OCI-LY7 (cell line): ENCODE data around the gene ZSCAN25. TPM values are rescaled to one million over a fixed set of nuclear protein-coding genes. Genes with fewer than 3 reads are reported as not detected.
"Not testable (repeated sequence)": the region's sequence is repeated elsewhere in the genome, so short reads cannot be mapped to it uniquely, and the experiment has no call there.

ENCODE experiments used
- BruUV-seq: library from RNA; stranded (reverse); fragments of 400-500 nt; replicated peaks from 2 replicates; lab custom pipeline; 2021; lab: Mats Ljungman, UMichigan
- CTCF ChIA-PET: fragments of 300-600 bp; sonication (Branson Sonifier 250); formaldehyde crosslinking; loops from one replicate; lab custom pipeline; 2022; ENCODE audit warnings: antibody characterized with exemption; ENCODE audit not compliant: unreplicated experiment; lab: Charles Lee
- POLR2A ChIA-PET: fragments of 300-600 bp; sonication (Branson Sonifier 250); formaldehyde crosslinking; loops from one replicate; lab custom pipeline; 2022; ENCODE audit warnings: antibody characterized with exemption; lab: Charles Lee
- DNase-seq: peaks from one replicate; pipeline ENCODE4 v3.0.0-alpha.2; 2015; ENCODE audit warnings: low spot score
- H2AFZ ChIP-seq: fragments of 200-600 bp; sonication (generic), shearing (Covaris generic); 2 replicates; pipeline ENCODE4 v1.6.1; 2014; ENCODE audit warnings: mild to moderate bottlenecking, antibody characterized with exemption, low read length, moderate library complexity
- H3K27ac ChIP-seq: fragments of 200-600 bp; sonication (generic); 2 replicates; pipeline ENCODE4 v1.5.1; 2014; ENCODE audit warnings: mixed run types, low read depth, mild to moderate bottlenecking, moderate library complexity, low read length, inconsistent platforms; ENCODE audit not compliant: poor library complexity, severe bottlenecking
- H3K36me3 ChIP-seq: fragments of 200-600 bp; sonication (generic); 2 replicates; pipeline ENCODE4 v1.6.1; 2014; ENCODE audit warnings: mild to moderate bottlenecking, antibody characterized with exemption, low read length, moderate library complexity, mixed read lengths; ENCODE audit not compliant: insufficient read depth
- H3K4me1 ChIP-seq: fragments of 200-600 bp; sonication (generic); 2 replicates; pipeline ENCODE4 v1.5.1; 2014; ENCODE audit warnings: mild to moderate bottlenecking, low read length; ENCODE audit not compliant: insufficient read depth, poor library complexity, severe bottlenecking
- H3K4me2 ChIP-seq: fragments of 200-600 bp; sonication (generic); 2 replicates; pipeline ENCODE4 v1.6.1; 2014; ENCODE audit warnings: mild to moderate bottlenecking, low read length
- H3K4me3 ChIP-seq: fragments of 200-600 bp; sonication (generic); 2 replicates; pipeline ENCODE4 v1.5.1; 2014; ENCODE audit warnings: mild to moderate bottlenecking, low read depth, low read length; ENCODE audit not compliant: poor library complexity, severe bottlenecking
- H3K79me2 ChIP-seq: fragments of 200-600 bp; sonication (generic); 2 replicates; pipeline ENCODE4 v1.6.1; 2016; ENCODE audit warnings: low read depth, mild to moderate bottlenecking, low read length, moderate library complexity, mixed read lengths; ENCODE audit not compliant: insufficient read depth
- H3K9me2 ChIP-seq: fragments of 200-600 bp; sonication (generic); 2 replicates; pipeline ENCODE4 v1.6.1; 2016; ENCODE audit warnings: mild to moderate bottlenecking, low read length, mixed read lengths; ENCODE audit not compliant: insufficient read depth
- H3K9me3 ChIP-seq: fragments of 200-600 bp; sonication (generic); 2 replicates; pipeline ENCODE4 v1.6.1; 2014; ENCODE audit warnings: mild to moderate bottlenecking, mixed run types, low read length, mixed read lengths
- H4K20me1 ChIP-seq: fragments of 200-600 bp; sonication (generic); 2 replicates; pipeline ENCODE4 v1.6.1; 2014; ENCODE audit warnings: mild to moderate bottlenecking, antibody characterized with exemption, low read length, moderate library complexity, mixed read lengths; ENCODE audit not compliant: insufficient read depth
- CTCF ChIP-seq: fragments of 200-600 bp; sonication (generic); conservative IDR thresholded peaks from 2 replicates; pipeline ENCODE4 v1.5.1; 2014; ENCODE audit warnings: mild to moderate bottlenecking, antibody characterized with exemption, low read length, moderate library complexity, mixed read lengths
- EZH2phosphoT487 ChIP-seq: fragments of 200-600 bp; sonication (generic); IDR thresholded peaks from 2 replicates; pipeline ENCODE4 v1.6.1; 2018; ENCODE audit warnings: low read depth, borderline replicate concordance, mild to moderate bottlenecking, mixed run types, antibody characterized with exemption, low read length, moderate library complexity, mixed read lengths
- intact Hi-C: fragments of 100-400 bp; cut with micrococcal nuclease; formaldehyde crosslinking; loops from one replicate; pipeline ENCODE4 v1.10.0; 2022; ENCODE audit not compliant: unreplicated experiment
- total RNA-seq, 2 experiments: library from RNA; depleted of rRNA in 1 of 2; stranded (reverse); fragments of >200 nt in 1 of 2; shearing (Covaris generic) in 1 of 2; gene quantifications; 2 replicates each; pipeline ENCODE4 v1.2.3, GENCODE V29; 2014 to 2022

The ZSCAN25 gene
- total RNA-seq, 2 experiments from 2014 or later, result 12.0 to 14.3 TPM

GRCh38 chr7:99653754-99654153 is 37.0 kb downstream of the ZSCAN25 start:
- CTCF ChIA-PET, result no interaction called here
- no peak overlapping the region for H3K4me2 ChIP-seq
- no peaks in the 10 kb centered on the region for H3K9me3 ChIP-seq
- no peaks in the 10 kb centered on the region for H3K79me2 ChIP-seq
- intact Hi-C loops, result no loop called here
- no peaks in the 10 kb centered on the region for H3K4me1 ChIP-seq
- TF ChIP-seq CTCF (no peak), EZH2phosphoT487 (no peak)
- H2AFZ ChIP-seq, result no peak overlapping the region
- DNase-seq, result no peak
- BruUV-seq, result no TSS peak
- H3K4me3 ChIP-seq, result no peak overlapping the region
- no peaks in the 10 kb centered on the region for H4K20me1 ChIP-seq
- H3K9me2 ChIP-seq, result no peaks in the 10 kb centered on the region
- POLR2A ChIA-PET, result no interaction called here
- H3K27ac ChIP-seq, result no peak overlapping the region
- no peaks in the 10 kb centered on the region for H3K36me3 ChIP-seq

GRCh38 chr7:99654626-99655025 is 37.9 kb downstream of the ZSCAN25 start:
- H3K4me3 ChIP-seq, H3K9me3 ChIP-seq, BruUV-seq, POLR2A ChIA-PET, DNase-seq, CTCF ChIA-PET, intact Hi-C loops, H3K79me2 ChIP-seq, H3K36me3 ChIP-seq, H4K20me1 ChIP-seq, H3K9me2 ChIP-seq, H3K27ac ChIP-seq, H2AFZ ChIP-seq, H3K4me2 ChIP-seq, H3K4me1 ChIP-seq: not testable (repeated sequence)

GRCh38 chr7:99657879-99658278 is 41.1 kb downstream of the ZSCAN25 start:
- BruUV-seq, H3K4me2 ChIP-seq, DNase-seq, H3K79me2 ChIP-seq, H3K4me1 ChIP-seq, intact Hi-C loops, H3K4me3 ChIP-seq, H3K9me3 ChIP-seq, CTCF ChIA-PET, H3K9me2 ChIP-seq, H3K27ac ChIP-seq, H4K20me1 ChIP-seq, POLR2A ChIA-PET, H3K36me3 ChIP-seq, H2AFZ ChIP-seq: not testable (repeated sequence)

- H2AFZ ChIP-seq, result no peak overlapping the region
- no peaks in the 10 kb centered on the region for H3K9me2 ChIP-seq
- DNase-seq, result no peak
- no peaks in the 10 kb centered on the region for H3K9me3 ChIP-seq
- H3K79me2 ChIP-seq, result no peaks in the 10 kb centered on the region
- intact Hi-C loops, result no loop called here
- no peaks in the 10 kb centered on the region for H3K36me3 ChIP-seq
- BruUV-seq, result no TSS peak
- TF ChIP-seq EZH2phosphoT487, result no peak
- TF ChIP-seq CTCF, result no peak
- no peak overlapping the region for H3K27ac ChIP-seq
- ChIA-PET CTCF (no interaction called here), POLR2A (no interaction called here)
- H4K20me1 ChIP-seq, result no peaks in the 10 kb centered on the region
- H3K4me3 ChIP-seq, result no peak overlapping the region
- no peak overlapping the region for H3K4me2 ChIP-seq
- H3K4me1 ChIP-seq, result no peaks in the 10 kb centered on the region
Observed at GRCh38 chr7:99665312-99666012, 48.7 kb downstream of the ZSCAN25 start.
